Common myeloid progenitor, CD34-positive (primary cell): ENCODE data around the gene TYSND1. TPM values are rescaled to one million over a fixed set of nuclear protein-coding genes. Genes with fewer than 3 reads are reported as not detected.

ENCODE experiments used
- CTCF ChIA-PET: fragments of 350-600 bp; sonication (Branson Sonifier 250); formaldehyde crosslinking; loops from one replicate; lab custom pipeline; 2021; ENCODE audit warnings: antibody characterized with exemption; lab: Charles Lee
- POLR2A ChIA-PET: fragments of 350-600 bp; sonication (Branson Sonifier 250); formaldehyde crosslinking; loops from one replicate; lab custom pipeline; 2021; ENCODE audit warnings: antibody characterized with exemption; lab: Charles Lee
- DNase-seq, 3 donors: peaks; one replicate each; pipeline versions ENCODE4 v3.0.0 to v3.0.0-alpha.2; 2013
- H3K27ac ChIP-seq, 2 experiments: 1 replicate in 1 of 2; 2 replicates in 1 of 2; pipeline ENCODE4 v1.7.0; 2013; ENCODE audit warnings: inconsistent platforms in 2 of 2, low read length in 2 of 2, mild to moderate bottlenecking in 2 of 2, low read depth in 1 of 2, moderate library complexity in 1 of 2; ENCODE audit not compliant: severe bottlenecking in 2 of 2, insufficient read depth in 1 of 2, poor library complexity in 1 of 2
- H3K27me3 ChIP-seq, 5 experiments: replicated peaks in 2 of 5; 1 replicate in 3 of 5; 2 replicates in 2 of 5; pipeline versions ENCODE4 v1.6.1 to v1.7.0; 2013; ENCODE audit warnings: low read length in 4 of 5, mild to moderate bottlenecking in 2 of 5, moderate library complexity in 2 of 5, inconsistent platforms in 1 of 5; ENCODE audit not compliant: insufficient read depth in 5 of 5, control insufficient read depth in 4 of 5
- H3K36me3 ChIP-seq, 4 experiments: 1 replicate in 2 of 4; 2 replicates in 2 of 4; pipeline versions ENCODE4 v1.6.1 to v1.7.0; 2013; ENCODE audit warnings: low read length in 3 of 4, control low read depth in 1 of 4, mild to moderate bottlenecking in 1 of 4; ENCODE audit not compliant: control insufficient read depth in 4 of 4, insufficient read depth in 4 of 4
- H3K4me1 ChIP-seq, 4 experiments: 1 replicate in 3 of 4; 2 replicates in 1 of 4; pipeline versions ENCODE4 v1.6.1 to v1.7.1; 2013; ENCODE audit warnings: low read length in 3 of 4, mild to moderate bottlenecking in 3 of 4, control low read depth in 1 of 4, inconsistent platforms in 1 of 4, moderate library complexity in 1 of 4; ENCODE audit not compliant: control insufficient read depth in 4 of 4, insufficient read depth in 4 of 4; ENCODE audit errors: control extremely low read depth in 1 of 4
- H3K4me3 ChIP-seq, 7 experiments: 1 replicate in 4 of 7; 2 replicates in 3 of 7; pipeline versions ENCODE4 v1.5.1 to v1.7.0; 2013; ENCODE audit warnings: mild to moderate bottlenecking in 7 of 7, low read length in 6 of 7, moderate library complexity in 6 of 7, inconsistent platforms in 2 of 7, low read depth in 2 of 7, control low read depth in 1 of 7; ENCODE audit not compliant: insufficient read depth in 4 of 7, control insufficient read depth in 1 of 7; ENCODE audit errors: extremely low read depth in 1 of 7
- H3K9me3 ChIP-seq, 5 experiments: 1 replicate in 4 of 5; 2 replicates in 1 of 5; pipeline versions ENCODE4 v1.6.1 to v1.7.1; 2013; ENCODE audit warnings: low read length in 4 of 5, mild to moderate bottlenecking in 2 of 5, inconsistent platforms in 1 of 5, low read depth in 1 of 5, moderate library complexity in 1 of 5; ENCODE audit not compliant: control insufficient read depth in 4 of 5, insufficient read depth in 2 of 5; ENCODE audit errors: control extremely low read depth in 1 of 5
- WGBS: methylation state at CpG from one replicate; pipeline ENCODE4 v1.1.5; 2013; ENCODE audit not compliant: insufficient coverage; 5-methylcytosine and 5-hydroxymethylcytosine counted together
- polyA plus RNA-seq: library from polyadenylated mRNA; unstranded; fragments of 120-200 nt; gene quantifications from one replicate; pipeline ENCODE4 v1.2.1, GENCODE V29; 2013

TYSND1 gene
- polyA plus RNA-seq, result 7.4 TPM

- H3K4me3 ChIP-seq, result peak within 1 kb of the TSS; percentile 48 to 82 (median 76)
- ChIA-PET POLR2A (interaction anchor here (0.6 kb wide), 1 partner anchor 710 kb away, joined by 3 read pairs; no protein-coding TSS in a partner anchor), CTCF (interaction anchor here (0.6 to 5.8 kb wide), 27 partner anchors 10 to 1687 kb away, joined by 3 to 92 read pairs (median 5); partner anchors contain the start of gene SAR1A)
- no peaks in the 10 kb centered on the region for H3K9me3 ChIP-seq
- H3K27ac ChIP-seq, result peak within 1 kb of the TSS in 1 of 2 experiments; percentile 63
- H3K27me3 ChIP-seq, result peaks cover 0 to 3% (median 0%) of the 10 kb centered on the region in 5 experiments
- H3K4me1 ChIP-seq, result peaks cover 3 to 28% (median 22%) of the 10 kb centered on the region in 4 experiments
- peak; percentile 95 to 98 (median 97) for DNase-seq
- H3K36me3 ChIP-seq, result peaks cover 2 to 21% (median 12%) of the 10 kb centered on the region in 4 experiments
- WGBS, result under 1% methylated on average over 35 of the region's 39 CpGs
Observed at GRCh38 chr10:70146489-70147258, at the start of gene TYSND1. TSS of gene TYSND1 (minus strand) at chr10:70146700. CDS start at chr10:70146586, 114 bp downstream.

GRCh38 chr10:70193391-70193844 lies 46.9 kb upstream of the TYSND1 start:
- H3K27me3 ChIP-seq, result peaks cover 0 to 9% (median 2%) of the 10 kb centered on the region in 5 experiments
- CTCF ChIA-PET, result interaction anchor here (0.9 to 1.0 kb wide), 3 partner anchors 8 to 47 kb away, joined by 3 read pairs; partner anchors contain the start of gene TYSND1
- no peak for DNase-seq
- peaks cover 0 to 4% (median 0%) of the 10 kb centered on the region in 5 experiments for H3K9me3 ChIP-seq
- no peak overlapping the region for H3K4me3 ChIP-seq
- H3K27ac ChIP-seq, result no peak overlapping the region
- POLR2A ChIA-PET, result interaction anchor here (0.6 kb wide), 1 partner anchor 17 kb away, joined by 4 read pairs; no protein-coding TSS in a partner anchor
- peaks cover 0 to 21% (median 15%) of the 10 kb centered on the region in 4 experiments for H3K4me1 ChIP-seq
- H3K36me3 ChIP-seq, result peaks cover 0 to 1% (median 0%) of the 10 kb centered on the region in 4 experiments
- WGBS, result 98% methylated on average over 7 of the region's 7 CpGs

- CTCF ChIA-PET, result interaction anchor here (0.9 to 1.0 kb wide), 3 partner anchors 7 to 46 kb away, joined by 3 read pairs; partner anchors contain the start of gene TYSND1
- POLR2A ChIA-PET, result no interaction called here
- H3K27ac ChIP-seq, result no peak overlapping the region
- H3K9me3 ChIP-seq, result no peaks in the 10 kb centered on the region
- peaks cover 0 to 9% (median 2%) of the 10 kb centered on the region in 5 experiments for H3K27me3 ChIP-seq
- no peak overlapping the region for H3K4me3 ChIP-seq
- H3K4me1 ChIP-seq, result peaks cover 0 to 16% (median 11%) of the 10 kb centered on the region in 4 experiments
- DNase-seq, result no peak
- no peaks in the 10 kb centered on the region for H3K36me3 ChIP-seq
- WGBS, result 96% methylated on average over 5 of the region's 5 CpGs
Observed at GRCh38 chr10:70192326-70192968, 45.9 kb upstream of the TYSND1 start.

GRCh38 chr10:70191972-70192305 lies 45.4 kb upstream of the TYSND1 start:
- ChIA-PET POLR2A (interaction anchor here (0.6 kb wide), 1 partner anchor 22 kb away, joined by 3 read pairs; no protein-coding TSS in a partner anchor), CTCF (no interaction called here)
- no peak overlapping the region for H3K4me3 ChIP-seq
- DNase-seq, result no peak
- H3K9me3 ChIP-seq, result no peaks in the 10 kb centered on the region
- peaks cover 0 to 9% (median 2%) of the 10 kb centered on the region in 5 experiments for H3K27me3 ChIP-seq
- H3K36me3 ChIP-seq, result no peaks in the 10 kb centered on the region
- H3K27ac ChIP-seq, result no peak overlapping the region
- H3K4me1 ChIP-seq, result peaks cover 0 to 11% (median 6%) of the 10 kb centered on the region in 4 experiments

GRCh38 chr10:70191161-70191971 lies 44.9 kb upstream of the TYSND1 start:
- H3K27ac ChIP-seq, result no peak overlapping the region
- ChIA-PET CTCF (interaction anchor here (0.7 to 0.8 kb wide), 3 partner anchors 30 to 673 kb away, joined by 3 to 4 read pairs (median 3); no protein-coding TSS in a partner anchor), POLR2A (interaction anchor here (0.6 kb wide), 1 partner anchor 22 kb away, joined by 3 read pairs; no protein-coding TSS in a partner anchor)
- peaks cover 0 to 7% (median 3%) of the 10 kb centered on the region in 4 experiments for H3K4me1 ChIP-seq
- WGBS, result 90% methylated on average over 2 of the region's 4 CpGs
- no peaks in the 10 kb centered on the region for H3K9me3 ChIP-seq
- no peaks in the 10 kb centered on the region for H3K36me3 ChIP-seq
- no peak for DNase-seq
- no peak overlapping the region for H3K4me3 ChIP-seq
- peaks cover 0 to 9% (median 2%) of the 10 kb centered on the region in 5 experiments for H3K27me3 ChIP-seq

GRCh38 chr10:70190581-70190980 lies 44.1 kb upstream of the TYSND1 start:
- Histone ChIP-seq H3K9me3 (no peaks in the 10 kb centered on the region), H3K27me3 (peaks cover 0 to 9% (median 3%) of the 10 kb centered on the region in 5 experiments), H3K4me3 (no peak overlapping the region), H3K27ac (no peak overlapping the region), H3K36me3 (no peaks in the 10 kb centered on the region), H3K4me1 (peaks cover 0 to 6% (median 3%) of the 10 kb centered on the region in 4 experiments)
- CTCF ChIA-PET, result interaction anchor here (0.7 to 0.8 kb wide), 3 partner anchors 29 to 674 kb away, joined by 3 to 4 read pairs (median 3); no protein-coding TSS in a partner anchor
- no peak for DNase-seq
- WGBS, result 97% methylated on average over 3 of the region's 5 CpGs
- POLR2A ChIA-PET, result no interaction called here
